ENCODE results near the gene SLC20A1.
A peak's percentile ranks its signal among the peaks of the same experiment; 100 is the strongest.

Gene SLC20A1, protein sequence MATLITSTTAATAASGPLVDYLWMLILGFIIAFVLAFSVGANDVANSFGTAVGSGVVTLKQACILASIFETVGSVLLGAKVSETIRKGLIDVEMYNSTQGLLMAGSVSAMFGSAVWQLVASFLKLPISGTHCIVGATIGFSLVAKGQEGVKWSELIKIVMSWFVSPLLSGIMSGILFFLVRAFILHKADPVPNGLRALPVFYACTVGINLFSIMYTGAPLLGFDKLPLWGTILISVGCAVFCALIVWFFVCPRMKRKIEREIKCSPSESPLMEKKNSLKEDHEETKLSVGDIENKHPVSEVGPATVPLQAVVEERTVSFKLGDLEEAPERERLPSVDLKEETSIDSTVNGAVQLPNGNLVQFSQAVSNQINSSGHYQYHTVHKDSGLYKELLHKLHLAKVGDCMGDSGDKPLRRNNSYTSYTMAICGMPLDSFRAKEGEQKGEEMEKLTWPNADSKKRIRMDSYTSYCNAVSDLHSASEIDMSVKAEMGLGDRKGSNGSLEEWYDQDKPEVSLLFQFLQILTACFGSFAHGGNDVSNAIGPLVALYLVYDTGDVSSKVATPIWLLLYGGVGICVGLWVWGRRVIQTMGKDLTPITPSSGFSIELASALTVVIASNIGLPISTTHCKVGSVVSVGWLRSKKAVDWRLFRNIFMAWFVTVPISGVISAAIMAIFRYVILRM

DNA sequence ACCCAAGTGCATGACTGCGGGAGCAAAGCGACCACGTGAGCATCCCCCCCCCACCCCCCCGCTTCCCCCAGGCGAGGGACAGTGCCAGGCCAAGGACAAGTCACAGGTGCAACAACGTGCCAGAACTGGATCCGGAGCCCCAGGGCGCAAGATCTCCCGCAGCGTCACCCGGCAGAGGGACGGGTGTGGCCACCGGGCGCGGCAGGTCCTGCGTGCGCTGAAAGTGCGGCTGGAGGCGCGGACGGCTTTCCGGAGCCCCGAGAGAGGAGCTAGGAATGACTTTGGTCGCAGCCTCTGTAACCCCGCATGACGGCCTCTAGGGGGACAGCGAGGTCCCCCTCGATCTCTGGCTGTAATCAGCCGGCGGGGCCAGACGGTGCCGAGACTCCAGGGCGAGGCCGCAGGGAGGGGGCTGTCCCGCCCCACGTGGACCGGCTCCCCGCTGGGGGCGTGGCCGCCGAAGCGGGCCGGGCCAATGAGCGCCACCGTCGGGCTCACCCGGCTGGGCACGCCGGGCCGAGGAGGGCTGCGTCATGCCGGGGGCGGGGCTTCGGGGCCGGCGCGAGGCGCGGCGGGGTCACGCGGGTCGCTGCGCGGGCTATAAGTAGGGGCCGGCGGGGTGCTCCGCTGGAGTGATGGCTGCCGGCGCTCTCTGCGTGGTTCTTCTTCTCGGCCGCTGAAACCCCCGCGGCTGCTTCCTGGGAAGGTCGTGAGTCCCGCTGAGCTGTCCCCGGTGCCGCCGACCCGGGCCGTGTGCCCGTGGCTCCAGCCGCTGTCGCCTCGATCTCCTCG, at the start of gene SLC20A1:
Gene SLC20A1, plus strand, starts transcription at position 630 of the 792 bp plus-strand sequence. CDS start 890 bp downstream, outside the sequence.
- Mint-ChIP-seq H3K27ac (peak within 1 kb of the TSS; percentile 47 to 87 (median 81)), H3K27me3 (ENCODE audit: low read depth) (peaks cover 8% of the 10 kb centered on the region), H3K36me3 (ENCODE audit: low read depth) (peaks cover 25% of the 10 kb centered on the region), H3K4me3 (peak within 1 kb of the TSS; percentile 83 to 97 (median 94)), H3K9me3 (no peaks in the 10 kb centered on the region), H3K4me1 (peaks cover 18% of the 10 kb centered on the region)
- TF ChIP-seq, protein P1, sequence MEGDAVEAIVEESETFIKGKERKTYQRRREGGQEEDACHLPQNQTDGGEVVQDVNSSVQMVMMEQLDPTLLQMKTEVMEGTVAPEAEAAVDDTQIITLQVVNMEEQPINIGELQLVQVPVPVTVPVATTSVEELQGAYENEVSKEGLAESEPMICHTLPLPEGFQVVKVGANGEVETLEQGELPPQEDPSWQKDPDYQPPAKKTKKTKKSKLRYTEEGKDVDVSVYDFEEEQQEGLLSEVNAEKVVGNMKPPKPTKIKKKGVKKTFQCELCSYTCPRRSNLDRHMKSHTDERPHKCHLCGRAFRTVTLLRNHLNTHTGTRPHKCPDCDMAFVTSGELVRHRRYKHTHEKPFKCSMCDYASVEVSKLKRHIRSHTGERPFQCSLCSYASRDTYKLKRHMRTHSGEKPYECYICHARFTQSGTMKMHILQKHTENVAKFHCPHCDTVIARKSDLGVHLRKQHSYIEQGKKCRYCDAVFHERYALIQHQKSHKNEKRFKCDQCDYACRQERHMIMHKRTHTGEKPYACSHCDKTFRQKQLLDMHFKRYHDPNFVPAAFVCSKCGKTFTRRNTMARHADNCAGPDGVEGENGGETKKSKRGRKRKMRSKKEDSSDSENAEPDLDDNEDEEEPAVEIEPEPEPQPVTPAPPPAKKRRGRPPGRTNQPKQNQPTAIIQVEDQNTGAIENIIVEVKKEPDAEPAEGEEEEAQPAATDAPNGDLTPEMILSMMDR (IDR thresholded peaks at IDR 0.05; ENCODE audit: unreplicated experiment in 3 of 3) = peak; percentile 51 to 63 (median 54)

DNA sequence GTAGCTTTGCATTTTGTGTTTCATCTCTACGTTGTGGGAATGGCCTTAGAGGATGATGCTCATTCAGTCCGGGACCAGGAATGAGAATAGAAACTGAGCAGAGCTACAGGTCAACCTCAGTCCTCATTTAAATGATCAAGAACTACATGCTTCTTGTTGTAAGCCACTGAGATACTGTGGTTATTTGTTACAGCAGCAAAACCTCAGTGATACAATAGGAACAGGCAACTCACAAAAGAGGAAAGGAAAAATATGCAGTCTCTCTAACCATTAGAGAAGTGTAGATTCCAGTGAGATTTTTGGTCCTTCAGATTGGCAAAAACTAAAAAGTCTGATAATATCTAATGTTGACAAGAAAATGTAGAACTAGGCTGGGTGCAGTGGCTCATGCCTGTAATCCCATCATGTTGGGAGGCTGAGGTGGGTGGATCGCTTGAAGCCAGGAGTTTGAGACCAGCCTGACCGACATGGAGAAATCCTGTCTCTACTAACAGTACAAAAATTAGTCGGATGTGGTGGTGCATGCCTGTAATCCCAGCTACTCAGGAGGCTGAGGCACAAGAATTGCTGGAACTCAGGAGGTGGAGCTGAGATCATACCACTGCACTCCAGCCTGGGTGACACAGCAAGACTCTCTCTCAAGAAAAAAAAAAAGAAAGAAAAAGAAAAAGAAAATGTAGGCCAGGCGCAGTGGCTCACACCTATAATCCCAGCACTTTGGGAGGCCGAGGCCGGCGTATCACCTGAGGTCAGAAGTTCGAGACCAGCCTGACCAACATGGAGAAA, 48.0 kb upstream of the SLC20A1 start:
- TF ChIP-seq, protein P1 (IDR thresholded peaks at IDR 0.05; ENCODE audit: unreplicated experiment in 3 of 3) = no peak
- H3K27ac Mint-ChIP-seq = no peak overlapping the region
- no peak overlapping the region for H3K4me3 Mint-ChIP-seq
- H3K36me3 Mint-ChIP-seq (ENCODE audit: low read depth) = peaks cover 9% of the 10 kb centered on the region
- H3K27me3 Mint-ChIP-seq (ENCODE audit: low read depth) = no peaks in the 10 kb centered on the region
- no peaks in the 10 kb centered on the region for H3K9me3 Mint-ChIP-seq
- H3K4me1 Mint-ChIP-seq = peaks cover 5% of the 10 kb centered on the region

DNA sequence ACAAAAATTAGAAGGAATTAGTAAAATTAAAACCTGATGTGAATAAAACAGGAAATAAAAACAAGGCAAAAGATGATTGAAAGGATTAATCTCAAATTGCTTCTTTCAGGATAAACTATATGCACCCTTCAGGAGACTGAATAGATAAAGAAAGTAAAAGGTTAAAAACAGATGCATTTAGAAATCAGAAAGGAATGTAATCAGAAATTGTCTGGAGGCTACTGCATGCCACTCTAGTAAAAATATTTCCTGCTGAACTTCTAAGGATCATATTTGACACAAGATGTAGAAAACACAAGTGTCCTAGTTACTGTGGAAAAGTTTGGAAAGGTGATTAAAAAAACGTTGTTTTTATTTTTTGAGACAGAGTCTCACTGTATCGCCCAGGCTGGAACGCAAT, 45.1 kb upstream of the SLC20A1 start:
- TF ChIP-seq, protein P1 (IDR thresholded peaks at IDR 0.05; ENCODE audit: unreplicated experiment in 3 of 3) = no peak
- H3K27ac Mint-ChIP-seq = no peak overlapping the region
- H3K4me3 Mint-ChIP-seq = no peak overlapping the region
- H3K9me3 Mint-ChIP-seq = no peaks in the 10 kb centered on the region
- no peaks in the 10 kb centered on the region for H3K36me3 Mint-ChIP-seq (ENCODE audit: low read depth)
- H3K4me1 Mint-ChIP-seq = peaks cover 5% of the 10 kb centered on the region
- peaks cover 3% of the 10 kb centered on the region for H3K27me3 Mint-ChIP-seq (ENCODE audit: low read depth)

DNA sequence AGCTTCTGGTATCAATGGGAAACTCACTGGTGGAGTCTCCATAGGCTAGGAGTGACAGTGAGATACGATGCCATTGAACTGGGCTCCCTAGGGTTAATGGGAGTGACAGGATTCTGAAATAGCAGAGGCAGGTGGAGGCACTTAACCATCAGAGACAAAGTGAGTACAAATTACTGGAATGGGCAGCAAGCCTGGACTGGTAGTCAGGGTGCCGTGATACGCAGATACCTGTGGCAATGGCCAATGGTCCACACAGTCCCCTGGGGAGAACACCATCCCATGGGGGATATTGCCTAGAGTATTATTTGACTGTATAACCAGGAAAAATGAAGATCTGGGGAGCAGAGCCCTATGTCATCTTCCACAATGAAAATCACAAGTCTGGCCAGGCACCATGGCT, 44.0 kb upstream of the SLC20A1 start:
- Mint-ChIP-seq H3K36me3 (ENCODE audit: low read depth) (no peaks in the 10 kb centered on the region), H3K27me3 (ENCODE audit: low read depth) (peaks cover 3% of the 10 kb centered on the region), H3K4me3 (no peak overlapping the region), H3K27ac (no peak overlapping the region), H3K4me1 (peaks cover 12% of the 10 kb centered on the region), H3K9me3 (no peaks in the 10 kb centered on the region)
- TF ChIP-seq, protein P1 (IDR thresholded peaks at IDR 0.05; ENCODE audit: unreplicated experiment in 3 of 3) = no peak

DNA sequence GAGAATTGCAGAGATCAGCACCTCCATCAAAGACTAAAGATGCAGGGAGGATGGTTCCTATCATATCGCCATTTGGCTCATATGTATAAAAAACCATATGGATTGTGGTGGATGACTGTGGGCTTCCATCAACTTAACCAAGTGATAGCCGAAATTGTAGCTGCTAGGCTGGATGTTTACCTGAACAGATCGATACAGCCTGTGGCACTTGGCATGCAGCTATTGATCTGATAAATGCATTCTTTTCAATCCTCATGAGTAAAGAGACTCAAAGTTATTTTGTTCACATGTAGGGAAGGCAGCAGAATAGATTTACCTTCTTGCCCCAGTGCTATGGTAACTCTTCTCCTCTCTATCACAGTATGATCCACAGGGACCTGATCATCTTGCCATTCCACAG, 42.8 kb upstream of the SLC20A1 start:
- Mint-ChIP-seq H3K27me3 (ENCODE audit: low read depth) (peaks cover 3% of the 10 kb centered on the region), H3K9me3 (no peaks in the 10 kb centered on the region), H3K4me1 (peaks cover 12% of the 10 kb centered on the region), H3K27ac (no peak overlapping the region), H3K36me3 (ENCODE audit: low read depth) (no peaks in the 10 kb centered on the region), H3K4me3 (no peak overlapping the region)
- TF ChIP-seq, protein P1 (IDR thresholded peaks at IDR 0.05; ENCODE audit: unreplicated experiment in 3 of 3) = no peak
